GM21717 (cell line): ENCODE data around the gene CDON.
"Not testable (repeated sequence)": the region's sequence is repeated elsewhere in the genome, so short reads cannot be mapped to it uniquely, and the experiment has no call there.

Experiments used
- ATAC-seq: cut with Tn5 transposase; IDR thresholded peaks from one replicate; pipeline ENCODE4 v1.9.1; 2021; ENCODE audit warnings: mild to moderate bottlenecking, moderate library complexity; ENCODE audit not compliant: unreplicated experiment

CDON gene

GRCh38 chr11:126051117-126051516 lies 11.5 kb downstream of the CDON start:
- no peak for ATAC-seq

DNA sequence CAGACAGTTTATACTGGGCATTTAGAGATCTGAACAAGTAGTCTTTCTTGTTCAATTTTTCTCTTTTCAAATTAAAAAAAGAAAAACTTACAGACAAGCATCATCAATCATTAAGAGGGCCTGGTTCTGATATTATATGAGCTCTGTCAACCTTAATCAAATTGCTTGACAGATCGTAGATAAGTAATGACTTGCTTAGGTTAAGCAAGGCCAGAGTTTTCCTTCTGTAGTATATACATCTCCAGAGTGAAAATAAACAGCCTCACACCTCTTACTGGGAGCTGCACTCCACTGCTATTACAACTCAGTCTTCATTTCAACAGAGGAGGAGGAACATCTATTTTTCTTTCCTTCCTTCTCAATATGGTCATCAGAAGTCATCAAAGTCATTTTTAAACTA lies 13.5 kb downstream of the CDON start:
- ATAC-seq, result no peak

DNA sequence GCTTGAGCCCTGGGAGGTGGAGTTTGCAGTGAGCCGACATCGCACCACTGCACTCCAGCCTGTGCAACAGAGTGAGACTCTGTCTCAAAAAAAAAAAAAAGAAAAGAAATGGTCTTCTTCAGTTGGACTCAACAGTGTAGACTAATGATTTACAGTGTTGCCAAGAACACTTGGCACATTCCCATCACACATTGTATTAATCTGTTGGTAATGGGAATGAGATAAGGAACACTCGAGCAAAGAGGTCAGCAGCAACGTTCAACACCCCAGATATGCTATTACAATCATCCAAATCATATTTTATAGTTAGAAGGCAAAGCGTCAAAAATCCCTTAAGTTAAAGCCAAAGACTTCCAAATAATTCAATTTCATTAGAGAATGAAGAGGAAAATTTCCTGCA lies 14.5 kb downstream of the CDON start:
- no peak for ATAC-seq

DNA sequence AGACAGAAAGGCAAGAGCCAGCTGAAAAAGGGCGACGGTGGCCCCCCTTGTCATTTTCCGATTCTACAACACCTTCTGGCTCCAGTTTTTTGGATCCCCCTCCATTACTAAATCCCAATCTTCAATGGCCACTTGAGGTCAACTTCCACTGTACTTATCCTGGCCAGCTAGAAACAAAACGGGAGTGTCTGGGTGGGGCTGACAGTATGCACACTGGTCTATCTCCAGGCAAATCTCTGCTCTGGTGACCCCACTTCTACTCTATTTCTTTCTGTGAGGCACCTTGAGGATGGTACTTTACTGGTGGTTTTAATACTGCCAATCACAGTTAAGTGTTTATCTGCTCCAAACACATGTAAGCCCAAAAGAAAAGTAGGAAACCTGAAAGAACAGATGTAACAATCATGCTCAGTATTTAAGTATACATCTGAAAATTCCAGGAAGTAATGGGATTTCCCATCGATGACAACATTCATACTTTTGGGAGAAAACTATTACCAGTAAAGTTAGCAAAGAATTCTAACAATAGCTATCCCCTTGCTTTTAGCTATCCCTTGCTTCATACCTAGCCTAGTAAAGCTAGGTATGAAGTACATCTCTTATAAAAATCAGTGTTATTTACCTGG lies 16.0 kb downstream of the CDON start:
- no peak for ATAC-seq

- no peak for ATAC-seq
Observed at GRCh38 chr11:126039485-126040271, 23.0 kb downstream of the CDON start.

DNA sequence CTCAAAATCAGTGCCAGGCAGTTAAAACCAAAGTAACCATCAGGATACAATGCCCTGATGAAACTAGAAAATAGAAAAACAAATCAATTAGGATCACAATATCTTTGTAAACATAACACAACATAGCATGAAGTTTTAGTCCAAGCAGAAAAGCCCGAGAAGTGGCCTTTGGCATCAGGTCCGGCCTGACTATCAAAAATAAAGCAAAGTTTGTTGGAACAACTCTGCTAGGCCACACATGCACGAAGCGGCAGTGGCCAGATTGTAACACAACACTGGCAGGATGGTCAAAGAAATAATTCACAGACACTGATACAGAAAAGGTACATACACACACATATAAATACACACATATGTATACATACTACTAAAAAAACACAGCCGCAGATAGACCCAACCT lies 26.9 kb downstream of the CDON start:
- no peak for ATAC-seq

DNA sequence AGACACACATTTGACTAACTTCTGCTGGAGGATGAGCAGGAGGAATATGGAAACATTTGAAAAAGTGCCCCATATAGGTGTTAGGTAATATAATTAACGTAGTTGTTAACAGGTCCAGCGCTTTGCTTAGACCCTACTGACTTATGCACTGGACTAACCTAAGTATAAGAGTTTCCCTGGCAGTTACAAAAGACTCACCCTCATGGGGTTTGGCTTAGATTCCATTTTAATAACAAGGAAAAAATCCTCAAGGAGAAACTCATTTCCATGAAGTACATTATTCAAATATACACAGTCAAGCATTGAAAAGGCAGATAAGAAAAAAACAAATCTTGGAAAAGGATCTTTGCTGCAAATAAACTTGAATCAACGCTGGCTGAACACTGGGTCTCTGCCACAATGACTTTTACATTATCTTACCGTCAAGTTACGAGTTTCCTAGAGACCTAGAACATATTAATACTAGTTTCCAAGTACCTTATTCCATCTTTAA lies 27.7 kb downstream of the CDON start:
- no peak for ATAC-seq

DNA sequence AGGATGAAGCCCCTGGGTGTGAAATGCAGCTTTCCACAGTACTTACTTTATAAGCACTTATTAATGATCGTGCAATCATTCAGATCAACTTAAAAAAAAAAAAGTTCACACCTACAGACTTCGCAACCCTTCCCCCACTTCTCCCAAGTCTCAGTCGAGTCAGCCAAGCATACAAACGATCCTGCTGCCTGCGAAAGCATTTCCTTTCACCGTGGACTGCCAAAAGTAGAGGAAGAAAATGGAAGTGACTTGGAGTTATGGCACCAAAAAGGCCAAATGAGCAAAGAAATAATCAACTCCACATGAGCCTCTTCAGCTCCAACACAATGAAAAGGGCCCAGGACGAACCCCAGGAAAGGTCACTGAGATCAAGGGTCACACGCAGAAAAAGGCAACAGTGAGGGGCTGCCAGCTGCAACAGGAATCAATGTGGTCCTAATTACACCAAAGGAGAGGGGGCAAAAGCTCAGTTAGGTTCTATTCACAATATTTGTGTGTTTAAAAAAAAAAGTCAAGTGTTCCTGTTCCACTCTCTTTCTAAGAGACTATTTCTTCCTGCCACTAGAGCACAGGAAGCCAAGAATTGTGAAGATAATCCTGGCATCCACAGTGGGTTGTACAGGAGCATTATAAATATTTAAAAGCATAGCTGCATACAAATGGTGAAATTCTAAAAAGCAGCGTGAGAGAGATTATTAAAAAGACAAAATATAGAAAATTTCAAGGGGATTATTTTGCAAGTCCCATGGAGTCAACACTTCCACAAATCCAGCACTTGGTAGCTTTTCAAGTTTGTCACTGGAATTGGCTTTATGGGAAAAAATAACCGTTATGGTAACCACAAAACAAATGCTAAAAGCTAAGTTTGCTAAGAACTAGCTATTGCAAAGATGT lies 28.4 kb downstream of the CDON start:
- no peak for ATAC-seq

- no peak for ATAC-seq
Observed at GRCh38 chr11:126032375-126032774, 30.3 kb downstream of the CDON start.

DNA sequence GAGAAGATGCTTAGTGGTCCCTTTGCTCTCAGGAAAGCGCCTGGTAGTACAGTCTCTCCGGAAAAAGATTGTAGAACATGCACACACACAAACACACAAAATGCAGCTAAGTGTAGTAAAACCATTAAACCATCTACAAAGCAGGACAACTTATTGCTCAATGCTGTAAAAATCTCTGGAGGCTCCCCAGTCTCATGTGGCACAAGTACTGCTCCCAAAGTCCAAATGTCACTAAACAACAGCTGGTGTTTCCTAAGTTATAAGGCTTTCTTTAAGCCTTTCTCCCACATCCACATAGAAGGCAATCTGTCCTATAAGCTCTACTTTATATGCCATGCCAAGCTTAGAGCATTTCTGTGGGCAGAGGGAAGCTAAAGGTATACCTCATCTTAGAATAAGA lies 32.9 kb downstream of the CDON start:
- no peak for ATAC-seq

DNA sequence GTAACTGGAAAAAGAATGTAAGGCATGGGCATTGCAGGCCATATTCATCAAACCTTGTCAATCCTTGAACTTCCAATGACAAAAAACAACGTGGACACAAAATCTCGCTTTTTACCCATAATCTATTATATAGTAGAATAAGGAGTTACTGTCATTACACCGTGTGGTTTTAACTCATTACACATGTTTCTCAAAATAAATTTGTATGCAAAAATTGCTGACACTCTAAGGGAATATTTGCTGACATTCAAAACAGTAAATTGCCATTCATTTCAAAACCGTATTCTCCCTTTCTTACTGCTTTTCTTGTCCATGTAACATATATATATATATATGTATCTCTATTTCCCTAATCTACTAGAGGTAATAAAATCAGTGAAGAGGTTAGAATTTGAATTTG lies 33.4 kb downstream of the CDON start:
- ATAC-seq, result no peak

GRCh38 chr11:126028534-126028933 lies 34.1 kb downstream of the CDON start:
- ATAC-seq, result not testable (repeated sequence)

DNA sequence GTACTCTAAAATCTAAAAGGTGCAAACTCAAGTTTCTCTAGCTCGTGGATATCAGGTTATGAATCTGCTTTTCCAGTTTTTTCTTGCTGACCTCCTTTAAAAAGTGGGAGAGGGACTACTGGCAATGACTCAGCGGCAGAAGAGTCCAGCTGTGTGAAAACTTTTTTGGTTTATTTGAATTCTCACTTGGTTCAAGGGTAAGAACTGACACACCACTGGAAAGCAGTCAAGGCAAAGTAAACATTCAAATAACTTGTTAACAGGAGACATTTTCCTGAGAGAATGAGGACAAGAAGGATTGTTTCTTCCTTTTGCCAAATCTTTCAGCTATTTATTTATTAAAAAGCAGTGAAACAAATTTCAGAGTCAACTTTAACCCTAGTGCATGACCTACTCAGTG lies 36.1 kb downstream of the CDON start:
- ATAC-seq, result no peak

GRCh38 chr11:126025822-126026221 lies 36.8 kb downstream of the CDON start:
- ATAC-seq, result no peak

- ATAC-seq, result no peak
Observed at GRCh38 chr11:126024123-126024522, 38.5 kb downstream of the CDON start.

GRCh38 chr11:126012852-126013251 lies 49.8 kb downstream of the CDON start:
- ATAC-seq, result no peak

GRCh38 chr11:126011754-126012153 lies 50.9 kb downstream of the CDON start:
- ATAC-seq, result no peak

DNA sequence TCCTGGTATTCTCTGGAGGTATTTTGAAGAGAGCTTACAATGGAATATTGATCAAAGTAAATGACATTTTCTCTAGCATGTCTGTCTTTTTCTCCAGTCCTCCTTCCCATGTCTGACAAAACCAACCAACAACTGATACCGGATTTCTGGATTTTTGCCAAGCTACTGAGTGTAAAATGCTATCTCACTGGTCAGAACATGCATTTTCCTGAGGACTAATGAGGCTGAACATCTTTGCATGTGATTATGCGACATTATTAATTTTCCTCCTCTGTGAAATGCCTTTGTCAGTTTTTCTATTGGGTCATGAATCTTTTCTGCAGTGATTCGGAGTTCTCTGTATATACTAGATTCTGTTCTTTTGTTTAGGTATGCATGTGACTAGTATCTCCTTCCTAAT lies 51.4 kb downstream of the CDON start:
- ATAC-seq, result no peak

DNA sequence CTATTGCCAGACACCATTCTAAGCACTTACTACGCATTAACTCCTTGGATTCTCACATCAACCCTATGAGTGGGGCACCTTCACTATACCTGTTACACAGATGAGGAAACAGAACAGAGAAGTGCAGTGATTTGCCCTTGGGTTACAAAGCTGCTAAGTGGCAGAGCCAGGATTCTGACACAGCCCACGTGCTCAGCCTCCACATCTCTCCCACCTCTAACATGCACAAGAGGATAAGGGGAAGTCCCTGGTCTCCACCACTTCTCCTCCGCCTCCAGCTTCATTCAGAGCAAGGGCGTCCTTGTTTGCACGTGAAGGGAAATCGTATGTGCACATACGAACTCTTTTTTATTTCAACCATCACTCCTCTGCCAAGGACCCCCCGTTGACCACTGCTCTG lies 53.7 kb downstream of the CDON start:
- no peak for ATAC-seq

DNA sequence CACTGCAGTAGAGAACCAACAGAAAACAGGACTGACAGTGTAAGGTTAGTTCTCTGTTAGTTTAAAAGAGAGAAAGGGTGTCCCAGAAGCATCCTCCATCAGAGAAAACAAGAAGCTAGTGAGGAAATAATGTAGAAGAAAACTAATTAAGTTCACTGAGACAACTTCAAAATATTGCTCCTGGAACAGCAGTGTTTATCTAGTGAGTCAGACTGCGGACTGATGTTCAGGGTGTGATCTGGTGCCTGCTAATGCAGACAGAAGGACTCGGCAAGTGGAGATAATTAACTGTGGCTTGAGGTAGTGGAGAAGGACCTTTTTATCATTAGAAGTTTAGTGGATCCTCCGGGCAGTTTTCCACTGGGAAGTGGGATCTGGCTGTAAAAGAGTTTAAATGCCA lies 55.4 kb downstream of the CDON start:
- no peak for ATAC-seq

DNA sequence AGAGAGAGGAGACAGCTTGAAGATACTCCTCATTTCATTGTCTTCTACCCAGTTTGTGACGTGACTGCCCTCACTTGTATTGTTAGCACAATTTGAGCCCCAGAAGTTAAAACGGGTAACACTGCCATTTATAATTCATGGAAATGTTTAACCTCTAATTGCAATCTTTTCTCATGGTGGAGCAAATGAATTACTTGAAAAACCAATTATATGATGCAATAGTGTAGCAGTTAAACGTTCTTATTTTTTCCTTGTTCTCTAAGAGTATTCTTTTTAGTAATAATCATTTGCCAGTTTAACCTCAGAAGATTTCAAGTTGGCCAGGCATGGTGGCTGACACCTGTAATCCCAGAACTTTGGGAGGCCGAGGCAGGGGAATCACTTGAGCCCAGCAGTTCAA lies 56.6 kb downstream of the CDON start:
- no peak for ATAC-seq

DNA sequence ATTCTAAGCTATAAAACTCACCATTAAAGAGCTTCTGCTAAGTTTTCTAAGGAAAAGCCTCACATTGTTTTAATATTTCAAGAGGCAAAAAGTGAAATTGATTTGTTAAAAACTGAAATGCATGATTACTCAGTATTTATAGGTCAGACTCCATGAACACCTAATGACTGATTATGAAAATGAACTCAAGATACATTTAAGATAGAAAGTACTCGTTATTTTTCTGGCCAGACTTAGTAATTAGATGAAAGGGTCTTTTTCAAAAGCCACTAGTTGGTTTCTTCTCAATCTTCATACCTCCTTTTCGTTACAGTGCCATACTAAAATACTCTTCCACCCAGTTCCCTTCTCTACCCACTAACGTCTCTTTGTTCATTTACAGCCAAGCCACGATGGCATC lies 60.5 kb downstream of the CDON start:
- no peak for ATAC-seq
